K562 (cell line): ENCODE measurements around the gene MXI1.

Experiments used
- CHD4 ChIP-seq: fragments of 200-600 bp; sonication (generic); IDR thresholded peaks from 3 replicates; pipeline ENCODE4 v1.6.1; 2012; ENCODE audit warnings: low read depth, mild to moderate bottlenecking, mixed read lengths, low read length, inconsistent platforms; ENCODE audit not compliant: insufficient read depth, insufficient replicate concordance, poor library complexity, severe bottlenecking
- CTCF ChIP-seq, 3 experiments: IDR thresholded peaks in 2 of 3; conservative IDR thresholded peaks in 1 of 3; 2 replicates each; pipeline ENCODE4 v1.5.1; 2011 to 2012; ENCODE audit warnings: low read length in 3 of 3, mild to moderate bottlenecking in 3 of 3, control low read depth in 2 of 3, improper control_type of control experiment in 1 of 3, inconsistent platforms in 1 of 3, low read depth in 1 of 3, mixed read lengths in 1 of 3, moderate library complexity in 1 of 3; ENCODE audit not compliant: insufficient read depth in 2 of 3
- EZH2 ChIP-seq: IDR thresholded peaks from 2 replicates; pipeline ENCODE4 v1.6.1; 2012; ENCODE audit warnings: low read depth, mild to moderate bottlenecking, inconsistent platforms, low read length, borderline replicate concordance
- FOXM1 ChIP-seq, 2 experiments: fragments of 450-650 bp in 1 of 2; sonication (generic) in 1 of 2; formaldehyde crosslinking in 1 of 2; IDR thresholded peaks; 2 replicates each; pipeline versions ENCODE4 v1.6.1 to v1.9.0; 2017 to 2022; ENCODE audit warnings: low read depth in 2 of 2, mild to moderate bottlenecking in 2 of 2, missing genetic modification reagents in 1 of 2, moderate library complexity in 1 of 2
- HDAC3 ChIP-seq: fragments of 450-650 bp; IDR thresholded peaks from 2 replicates; pipeline ENCODE4 v1.6.1; 2018; ENCODE audit warnings: borderline replicate concordance, mild to moderate bottlenecking, moderate library complexity; ENCODE audit not compliant: partially characterized antibody

GRCh38 chr10:110208614-110209453, 1.4 kb downstream of the MXI1 start:
- peak; percentile 32 to 51 (median 50); a peak in 5 of 6 replicates for TF ChIP-seq CTCF (IDR thresholded peaks at IDR 0.05 in 2 of 3, conservative IDR thresholded peaks at IDR 0.05 in 1 of 3; ENCODE audit: insufficient read depth in 2 of 3, low read depth in 1 of 3, low read length in 3 of 3)
- TF ChIP-seq EZH2, result no peak
- no peak for TF ChIP-seq CHD4
- TF ChIP-seq HDAC3, result no peak
- TF ChIP-seq FOXM1 (IDR thresholded peaks at IDR 0.05; ENCODE audit: low read depth), result no peak
- no peak for TF ChIP-seq FOXM1 (CRISPR knock-in tag; IDR thresholded peaks at IDR 0.05; ENCODE audit: low read depth)
